Measurements from ENCODE around the gene STON1.

The STON1 gene, protein sequence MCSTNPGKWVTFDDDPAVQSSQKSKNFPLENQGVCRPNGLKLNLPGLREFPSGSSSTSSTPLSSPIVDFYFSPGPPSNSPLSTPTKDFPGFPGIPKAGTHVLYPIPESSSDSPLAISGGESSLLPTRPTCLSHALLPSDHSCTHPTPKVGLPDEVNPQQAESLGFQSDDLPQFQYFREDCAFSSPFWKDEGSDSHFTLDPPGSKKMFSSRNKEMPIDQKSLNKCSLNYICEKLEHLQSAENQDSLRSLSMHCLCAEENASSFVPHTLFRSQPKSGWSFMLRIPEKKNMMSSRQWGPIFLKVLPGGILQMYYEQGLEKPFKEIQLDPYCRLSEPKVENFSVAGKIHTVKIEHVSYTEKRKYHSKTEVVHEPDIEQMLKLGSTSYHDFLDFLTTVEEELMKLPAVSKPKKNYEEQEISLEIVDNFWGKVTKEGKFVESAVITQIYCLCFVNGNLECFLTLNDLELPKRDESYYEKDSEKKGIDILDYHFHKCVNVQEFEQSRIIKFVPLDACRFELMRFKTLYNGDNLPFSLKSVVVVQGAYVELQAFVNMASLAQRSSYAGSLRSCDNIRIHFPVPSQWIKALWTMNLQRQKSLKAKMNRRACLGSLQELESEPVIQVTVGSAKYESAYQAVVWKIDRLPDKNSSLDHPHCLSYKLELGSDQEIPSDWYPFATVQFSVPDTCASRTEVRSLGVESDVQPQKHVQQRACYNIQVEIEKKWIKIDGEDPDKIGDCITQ

DNA sequence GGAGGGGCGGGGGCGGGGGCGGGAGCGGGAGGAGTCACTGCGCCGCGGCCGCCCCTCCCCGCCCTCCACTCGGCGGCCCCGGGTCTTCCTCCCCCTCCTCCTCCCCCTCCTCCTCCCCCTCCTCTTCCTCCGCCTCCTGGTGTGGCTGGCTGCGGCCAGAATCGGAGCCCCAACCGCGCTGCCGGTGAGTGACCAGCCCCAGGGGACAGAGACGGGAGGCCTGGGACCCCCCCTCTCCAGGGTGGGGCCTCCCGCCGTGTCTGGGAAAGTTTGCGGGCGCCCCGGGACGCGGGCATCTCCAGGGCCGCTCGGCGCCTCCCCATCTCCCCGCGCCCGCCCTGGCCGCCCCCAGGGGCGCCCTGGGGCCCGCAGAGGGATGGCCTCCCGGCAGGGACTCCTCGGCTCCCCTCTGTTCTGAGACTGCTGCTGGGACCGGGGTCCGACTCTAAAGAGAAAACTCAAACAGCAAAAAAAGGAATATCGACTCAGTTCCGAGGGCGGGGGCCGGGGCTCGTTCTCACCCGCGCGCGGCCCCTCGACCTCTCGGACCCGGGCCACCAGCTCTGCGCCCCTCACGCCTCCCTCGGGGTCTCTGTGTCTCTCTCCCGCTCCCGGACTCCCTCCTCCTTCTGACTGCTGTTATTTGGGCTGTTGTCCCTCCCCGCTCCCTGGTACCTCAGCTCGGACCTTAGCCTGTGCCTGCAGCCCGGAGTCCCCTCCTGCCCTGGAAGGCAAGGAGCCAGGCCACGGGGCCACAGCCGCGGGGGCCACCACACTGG is at the start of gene STON1:
Gene STON1, plus strand, starts transcription at position 122 of the 779 bp plus-strand sequence. CDS start 50,480 bp downstream, outside the sequence.
- H3K27ac Mint-ChIP-seq: peak within 1 kb of the TSS; percentile 77
- H3K4me1 Mint-ChIP-seq: peaks cover 24% of the 10 kb centered on the region
- H3K36me3 Mint-ChIP-seq: peaks cover 14% of the 10 kb centered on the region

GRCh38 chr2:48480526-48480925 is 49.4 kb upstream of the STON1 start:
- H3K4me1 Mint-ChIP-seq: no peaks in the 10 kb centered on the region
- no peak for ATAC-seq
- H3K27me3 Mint-ChIP-seq: no peaks in the 10 kb centered on the region
- H3K36me3 Mint-ChIP-seq: peaks cover 57% of the 10 kb centered on the region
- no peak overlapping the region for H3K27ac Mint-ChIP-seq
- H3K9me3 Mint-ChIP-seq: no peaks in the 10 kb centered on the region
- no peak overlapping the region for H3K4me3 Mint-ChIP-seq

More for the DNA sequence above, at the start of gene STON1:
- peak within 1 kb of the TSS; percentile 91 for H3K4me3 Mint-ChIP-seq
- H3K27me3 Mint-ChIP-seq: peaks cover 21% of the 10 kb centered on the region
- peak; percentile 51 for ATAC-seq
- no peaks in the 10 kb centered on the region for H3K9me3 Mint-ChIP-seq

DNA sequence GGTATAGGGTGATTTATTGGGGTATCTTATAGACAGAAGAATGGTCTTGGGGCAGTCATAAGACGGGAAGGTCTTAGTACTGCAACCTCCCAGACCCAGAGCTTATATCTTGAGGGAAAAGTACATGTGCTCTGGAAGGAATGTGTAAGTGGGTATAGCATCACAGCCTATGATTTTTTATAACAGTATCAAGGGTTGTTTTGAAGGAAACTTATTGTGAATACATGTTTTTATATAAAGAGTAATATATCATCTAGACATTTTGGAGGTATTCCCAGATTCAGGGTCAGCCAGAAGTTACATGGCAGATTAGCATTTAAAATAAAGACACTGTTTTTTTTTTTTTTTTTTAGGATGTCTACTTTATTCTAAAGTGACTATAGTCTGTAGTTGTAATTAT is 47.6 kb upstream of the STON1 start:
- no peak for ATAC-seq
- Mint-ChIP-seq H3K36me3 (peaks cover 55% of the 10 kb centered on the region), H3K9me3 (no peaks in the 10 kb centered on the region), H3K27ac (no peak overlapping the region), H3K4me3 (no peak overlapping the region), H3K4me1 (no peaks in the 10 kb centered on the region), H3K27me3 (no peaks in the 10 kb centered on the region)

DNA sequence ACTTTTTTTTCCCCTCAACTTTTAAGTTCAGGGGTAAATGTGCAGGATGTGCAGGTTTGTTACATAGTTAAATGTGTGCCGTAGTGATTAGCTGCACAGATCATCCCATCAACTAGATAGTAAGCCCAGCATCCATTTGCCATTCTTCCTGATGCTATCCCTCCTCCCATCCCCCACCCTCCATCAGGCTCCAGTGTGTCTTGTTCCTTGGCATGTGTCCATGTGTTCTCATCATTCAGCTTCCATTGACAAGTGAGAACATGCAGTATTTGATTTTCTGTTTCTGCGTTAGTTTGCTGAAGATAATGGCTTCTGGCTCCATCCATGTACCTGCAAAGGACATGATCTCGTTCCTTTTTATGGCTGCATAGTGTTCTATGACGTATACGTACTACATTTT is 47.2 kb upstream of the STON1 start:
- H3K27ac Mint-ChIP-seq: no peak overlapping the region
- H3K27me3 Mint-ChIP-seq: no peaks in the 10 kb centered on the region
- H3K36me3 Mint-ChIP-seq: peaks cover 55% of the 10 kb centered on the region
- H3K9me3 Mint-ChIP-seq: no peaks in the 10 kb centered on the region
- no peaks in the 10 kb centered on the region for H3K4me1 Mint-ChIP-seq
- no peak for ATAC-seq
- H3K4me3 Mint-ChIP-seq: no peak overlapping the region

- Mint-ChIP-seq H3K27ac (no peak overlapping the region), H3K4me3 (no peak overlapping the region)
These were observed 46.4 kb upstream of the STON1 start for GRCh38 chr2:48483506-48483905.

DNA sequence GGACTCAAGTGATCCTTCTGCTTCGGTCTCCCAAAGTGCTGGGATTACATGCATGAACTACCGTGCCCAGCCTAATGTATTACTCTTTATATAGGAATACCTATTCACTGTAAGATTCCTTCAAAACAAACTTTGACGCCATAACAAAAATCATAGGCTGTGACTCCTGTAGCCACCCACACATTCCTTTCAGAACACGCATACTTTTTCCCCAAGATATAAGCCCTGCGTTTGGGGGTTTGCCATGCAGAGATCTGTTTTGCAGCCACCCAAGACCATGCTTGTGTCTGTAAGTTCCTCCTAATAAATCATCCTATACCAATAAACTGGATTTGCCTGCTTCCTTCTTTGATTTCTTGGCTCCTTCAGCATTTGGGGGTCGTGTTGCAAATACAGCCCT is 46.0 kb upstream of the STON1 start:
- Mint-ChIP-seq H3K4me3 (no peak overlapping the region), H3K36me3 (peaks cover 45% of the 10 kb centered on the region), H3K27ac (no peak overlapping the region), H3K9me3 (no peaks in the 10 kb centered on the region), H3K4me1 (no peaks in the 10 kb centered on the region), H3K27me3 (no peaks in the 10 kb centered on the region)
- no peak for ATAC-seq

More at GRCh38 chr2:48483506-48483905, 46.4 kb upstream of the STON1 start:
- Mint-ChIP-seq H3K4me1 (no peaks in the 10 kb centered on the region), H3K9me3 (no peaks in the 10 kb centered on the region), H3K36me3 (peaks cover 49% of the 10 kb centered on the region), H3K27me3 (no peaks in the 10 kb centered on the region)
- ATAC-seq: no peak

DNA sequence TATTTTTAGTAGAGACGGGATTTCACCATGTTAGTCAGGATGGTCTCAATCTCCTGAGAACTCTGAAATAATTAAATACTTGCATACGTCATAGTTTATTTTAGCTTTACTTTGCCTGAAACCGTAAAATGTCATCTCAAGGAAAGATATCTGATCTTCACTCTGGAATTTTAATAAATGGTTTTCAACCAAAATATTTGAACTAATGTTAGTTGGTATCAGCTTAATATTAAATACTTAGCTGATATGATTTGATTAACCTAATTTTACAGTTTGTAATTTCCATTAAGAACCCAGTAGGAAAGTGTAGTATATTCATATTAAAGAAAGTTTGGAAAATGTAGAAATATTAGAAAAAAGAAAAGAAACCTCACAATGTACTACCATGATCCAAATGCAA is 41.4 kb upstream of the STON1 start:
- Mint-ChIP-seq H3K4me1 (no peaks in the 10 kb centered on the region), H3K36me3 (peaks cover 37% of the 10 kb centered on the region)
- no peak for ATAC-seq

DNA sequence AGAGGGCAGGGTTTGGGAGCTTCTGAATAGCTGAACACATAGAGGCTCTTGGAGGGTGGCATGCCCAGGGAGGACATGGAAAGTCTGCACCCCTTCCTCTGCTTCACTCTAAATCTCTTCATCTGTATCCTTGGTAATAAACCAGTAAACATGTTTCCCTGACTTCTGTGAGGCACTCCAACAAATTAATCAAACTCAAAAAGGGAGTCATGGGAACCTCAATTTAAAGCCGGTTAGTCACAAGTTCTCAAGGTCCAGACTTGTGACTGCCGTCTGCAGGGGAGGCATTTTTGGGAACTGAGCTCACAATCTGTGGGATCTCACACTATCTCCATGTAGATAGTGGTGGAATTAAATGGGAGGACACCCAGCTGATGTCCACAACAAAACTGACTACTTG is 33.1 kb upstream of the STON1 start:
- ATAC-seq: no peak
- Mint-ChIP-seq H3K27ac (no peak overlapping the region), H3K36me3 (peaks cover 64% of the 10 kb centered on the region), H3K4me3 (no peak overlapping the region), H3K27me3 (no peaks in the 10 kb centered on the region), H3K4me1 (no peaks in the 10 kb centered on the region), H3K9me3 (no peaks in the 10 kb centered on the region)

More for the DNA sequence above, 41.4 kb upstream of the STON1 start:
- Mint-ChIP-seq H3K27ac (no peak overlapping the region), H3K4me3 (no peak overlapping the region), H3K27me3 (no peaks in the 10 kb centered on the region), H3K9me3 (no peaks in the 10 kb centered on the region)

DNA sequence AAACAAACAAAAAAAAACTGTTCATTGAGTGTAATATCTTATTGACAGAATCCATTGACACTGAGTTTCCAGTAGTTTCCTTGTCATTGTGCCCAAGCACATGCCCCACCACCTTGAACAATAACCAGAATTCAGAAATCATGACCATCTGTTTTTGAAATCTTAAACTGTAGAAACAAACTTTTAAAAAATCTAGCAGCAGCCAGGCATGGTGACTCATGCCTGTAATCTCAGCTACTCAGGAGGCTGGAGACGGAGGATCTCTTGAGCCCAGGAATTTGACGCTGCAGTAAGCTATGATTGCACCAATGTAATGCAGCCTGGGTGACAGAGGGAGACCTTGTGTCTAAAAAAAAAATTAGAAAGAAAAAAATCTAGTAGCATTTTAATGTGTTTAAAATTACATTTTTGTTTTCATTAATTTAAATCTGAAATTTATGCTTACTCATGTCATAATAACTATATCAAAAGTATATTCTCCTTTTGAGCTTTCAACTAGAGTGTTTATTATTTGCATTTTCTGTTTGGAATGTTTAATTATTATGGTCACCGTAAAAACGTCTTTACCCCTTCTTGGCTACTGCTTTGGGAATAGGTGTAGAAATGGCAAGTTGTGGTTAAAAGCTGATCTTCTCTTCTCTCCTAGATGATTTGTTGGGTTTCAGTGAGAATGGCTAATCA is 25.2 kb upstream of the STON1 start:
- H3K27ac Mint-ChIP-seq: no peak overlapping the region
- H3K4me1 Mint-ChIP-seq: no peaks in the 10 kb centered on the region
- H3K9me3 Mint-ChIP-seq: no peaks in the 10 kb centered on the region
- H3K27me3 Mint-ChIP-seq: no peaks in the 10 kb centered on the region
- peaks cover 59% of the 10 kb centered on the region for H3K36me3 Mint-ChIP-seq
- H3K4me3 Mint-ChIP-seq: no peak overlapping the region
- no peak for ATAC-seq

DNA sequence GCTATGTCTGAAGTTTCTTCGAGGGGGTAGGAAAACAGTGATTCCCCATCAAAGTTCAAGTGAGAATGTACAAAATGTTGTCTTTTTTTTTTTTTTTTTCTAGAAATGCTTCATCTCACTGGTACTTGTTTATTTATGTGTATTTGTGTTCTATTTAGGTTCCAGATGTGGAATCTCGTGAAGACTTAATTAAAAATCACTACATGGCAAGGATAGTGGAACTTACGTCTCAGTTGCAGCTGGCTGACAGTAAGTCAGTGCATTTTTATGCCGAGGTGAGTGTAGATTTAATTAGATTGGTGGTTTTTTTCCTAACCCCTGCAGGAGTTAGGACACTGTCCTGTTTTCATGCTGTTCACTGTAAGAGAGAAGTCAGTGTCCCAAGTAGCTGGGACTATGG is 22.8 kb upstream of the STON1 start:
- Mint-ChIP-seq H3K36me3 (peaks cover 62% of the 10 kb centered on the region), H3K27ac (no peak overlapping the region), H3K9me3 (no peaks in the 10 kb centered on the region), H3K4me3 (no peak overlapping the region), H3K27me3 (no peaks in the 10 kb centered on the region), H3K4me1 (no peaks in the 10 kb centered on the region)
- ATAC-seq: no peak

DNA sequence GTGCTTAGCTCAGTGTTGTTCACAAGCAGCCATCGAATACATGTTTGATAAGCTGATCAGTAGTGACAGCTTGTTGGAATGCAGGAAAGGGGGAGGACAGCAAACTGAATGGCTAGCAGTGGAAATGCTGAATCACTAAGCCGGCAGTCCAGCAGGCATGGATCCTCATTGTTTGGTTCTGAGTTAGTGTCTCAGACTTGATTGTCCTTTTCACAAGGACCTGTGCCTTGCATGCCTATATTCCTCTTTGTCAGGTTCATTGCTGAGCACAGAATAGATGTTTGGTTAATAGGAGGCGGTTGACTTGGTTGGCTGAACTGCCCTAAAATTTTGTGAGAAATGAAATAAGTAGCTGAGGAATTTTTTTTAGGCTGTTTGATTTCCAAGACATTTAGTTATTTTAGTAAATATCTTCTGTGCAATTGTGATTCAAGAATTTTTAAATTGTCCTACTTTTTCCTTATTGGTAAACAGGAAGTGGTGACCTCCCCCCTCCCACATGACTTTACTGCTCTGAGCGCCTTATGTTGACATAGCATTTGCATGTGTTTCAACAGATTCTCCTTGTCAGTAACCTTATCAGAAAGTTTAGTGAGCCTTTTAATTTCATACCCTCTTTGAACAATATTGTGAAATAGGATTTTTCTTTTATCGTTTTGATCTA is 21.4 kb upstream of the STON1 start:
- Mint-ChIP-seq H3K4me1 (no peaks in the 10 kb centered on the region), H3K4me3 (no peak overlapping the region), H3K27me3 (no peaks in the 10 kb centered on the region), H3K27ac (no peak overlapping the region), H3K9me3 (no peaks in the 10 kb centered on the region), H3K36me3 (peaks cover 72% of the 10 kb centered on the region)
- no peak for ATAC-seq

GRCh38 chr2:48510329-48510728 is 19.6 kb upstream of the STON1 start:
- H3K9me3 Mint-ChIP-seq: no peaks in the 10 kb centered on the region
- H3K27ac Mint-ChIP-seq: no peak overlapping the region
- no peak for ATAC-seq
- no peaks in the 10 kb centered on the region for H3K4me1 Mint-ChIP-seq
- no peak overlapping the region for H3K4me3 Mint-ChIP-seq
- no peaks in the 10 kb centered on the region for H3K27me3 Mint-ChIP-seq
- peaks cover 71% of the 10 kb centered on the region for H3K36me3 Mint-ChIP-seq

GRCh38 chr2:48511849-48512470 is 18.0 kb upstream of the STON1 start:
- no peak for ATAC-seq
- Mint-ChIP-seq H3K4me3 (no peak overlapping the region), H3K36me3 (peaks cover 79% of the 10 kb centered on the region), H3K27me3 (no peaks in the 10 kb centered on the region), H3K27ac (no peak overlapping the region), H3K9me3 (no peaks in the 10 kb centered on the region), H3K4me1 (no peaks in the 10 kb centered on the region)

- Mint-ChIP-seq H3K4me3 (no peak overlapping the region), H3K27ac (no peak overlapping the region), H3K27me3 (no peaks in the 10 kb centered on the region), H3K9me3 (no peaks in the 10 kb centered on the region), H3K4me1 (no peaks in the 10 kb centered on the region), H3K36me3 (peaks cover 80% of the 10 kb centered on the region)
- ATAC-seq: no peak
These were observed 17.4 kb upstream of the STON1 start for GRCh38 chr2:48512571-48512970.

All from stimulated activated memory B cell treated with anti-CD40 and anti-IgM and Interleukin-4, amounts not matched to agents 10 μg/mL and 1 μg/mL and 100 μg/mL, for 72 hours (primary cell).